GM18526 (cell line): ENCODE results near the gene RAB31.

Experiments used
- POLR2A ChIP-seq: IDR thresholded peaks from 3 replicates; pipeline ENCODE4 v1.6.1; 2011; ENCODE audit not compliant: insufficient read length; ENCODE audit errors: extremely low read depth

The RAB31 gene

GRCh38 chr18:9737006-9737405, 28.9 kb downstream of the RAB31 start:
- TF ChIP-seq POLR2A: no peak

- TF ChIP-seq POLR2A: no peak
Observed at GRCh38 chr18:9737472-9738121, 29.5 kb downstream of the RAB31 start.

- TF ChIP-seq POLR2A: no peak
Observed at GRCh38 chr18:9738266-9738969, 30.3 kb downstream of the RAB31 start.

GRCh38 chr18:9739516-9739915, 31.4 kb downstream of the RAB31 start:
- TF ChIP-seq POLR2A: no peak

- no peak for TF ChIP-seq POLR2A
Observed at GRCh38 chr18:9740071-9740470, 32.0 kb downstream of the RAB31 start.

- TF ChIP-seq POLR2A: no peak
Observed at GRCh38 chr18:9741406-9741792, 33.3 kb downstream of the RAB31 start.

- TF ChIP-seq POLR2A: no peak
Observed at GRCh38 chr18:9741793-9742523, 33.9 kb downstream of the RAB31 start.

GRCh38 chr18:9742524-9743131, 34.5 kb downstream of the RAB31 start:
- no peak for TF ChIP-seq POLR2A

- TF ChIP-seq POLR2A: no peak
Observed at GRCh38 chr18:9743200-9744016, 35.3 kb downstream of the RAB31 start.

- TF ChIP-seq POLR2A: no peak
Observed at GRCh38 chr18:9746958-9747357, 38.9 kb downstream of the RAB31 start.

- TF ChIP-seq POLR2A: no peak
Observed at GRCh38 chr18:9749611-9750010, 41.5 kb downstream of the RAB31 start.

GRCh38 chr18:9750112-9750511, 42.0 kb downstream of the RAB31 start:
- no peak for TF ChIP-seq POLR2A

- no peak for TF ChIP-seq POLR2A
Observed at GRCh38 chr18:9750606-9751304, 42.7 kb downstream of the RAB31 start.

- no peak for TF ChIP-seq POLR2A
Observed at GRCh38 chr18:9751371-9752031, 43.4 kb downstream of the RAB31 start.
